Lower lobe of right lung (tissue), 2 donors: ENCODE measurements around the gene PTPRU. TPM values are rescaled to one million over a fixed set of nuclear protein-coding genes. Genes with fewer than 3 reads are reported as not detected.

Experiments used
- ATAC-seq, 2 donors: fragments of 200-7000 bp; cut with Tn5 transposase; one replicate each; pipeline ENCODE4 v1.9.1; 2020 to 2022; ENCODE audit warnings: mild to moderate bottlenecking in 2 of 2, moderate library complexity in 2 of 2
- DNase-seq: peaks from one replicate; pipeline ENCODE4 v3.0.0-alpha.2; 2020
- H3K27ac ChIP-seq: fragments of 200-600 bp; one replicate; pipeline ENCODE4 v1.8.0; 2022
- H3K27me3 ChIP-seq: fragments of 200-600 bp; one replicate; pipeline ENCODE4 v1.8.0; 2022; ENCODE audit warnings: low read depth
- H3K36me3 ChIP-seq: fragments of 200-600 bp; one replicate; pipeline ENCODE4 v1.8.0; 2022; ENCODE audit warnings: mild to moderate bottlenecking
- H3K4me1 ChIP-seq: fragments of 200-600 bp; one replicate; pipeline ENCODE4 v1.8.0; 2022
- H3K4me3 ChIP-seq: fragments of 200-600 bp; one replicate; pipeline ENCODE4 v1.8.0; 2022; ENCODE audit warnings: mild to moderate bottlenecking
- H3K9me3 ChIP-seq: fragments of 200-600 bp; one replicate; pipeline ENCODE4 v1.8.0; 2022
- intact Hi-C: fragments of 100-400 bp; cut with DNase I; formaldehyde crosslinking; loops from one replicate; pipeline ENCODE4 v1.11.0; 2022
- total RNA-seq: library from RNA; stranded (reverse); fragmentation: NEBNext Ultra II Directional; extraction: Animal tissue kit (Norgen Biotek cat#: 25700); gene quantifications from one replicate; pipeline ENCODE4 v1.2.1, GENCODE V29; 2021
- TF ChIP-seq, protein P1 (sequence below): fragments of 200-600 bp; IDR thresholded peaks from one replicate; pipeline ENCODE4 v1.8.0; 2022; ENCODE audit warnings: antibody characterized with exemption, mild to moderate bottlenecking
- donor health status: DM: no; HTN: yes; CAD: no; lungs with severe emphysema.

PTPRU gene
- total RNA-seq, 1 donor from 2014 or later = 35.1 TPM

DNA sequence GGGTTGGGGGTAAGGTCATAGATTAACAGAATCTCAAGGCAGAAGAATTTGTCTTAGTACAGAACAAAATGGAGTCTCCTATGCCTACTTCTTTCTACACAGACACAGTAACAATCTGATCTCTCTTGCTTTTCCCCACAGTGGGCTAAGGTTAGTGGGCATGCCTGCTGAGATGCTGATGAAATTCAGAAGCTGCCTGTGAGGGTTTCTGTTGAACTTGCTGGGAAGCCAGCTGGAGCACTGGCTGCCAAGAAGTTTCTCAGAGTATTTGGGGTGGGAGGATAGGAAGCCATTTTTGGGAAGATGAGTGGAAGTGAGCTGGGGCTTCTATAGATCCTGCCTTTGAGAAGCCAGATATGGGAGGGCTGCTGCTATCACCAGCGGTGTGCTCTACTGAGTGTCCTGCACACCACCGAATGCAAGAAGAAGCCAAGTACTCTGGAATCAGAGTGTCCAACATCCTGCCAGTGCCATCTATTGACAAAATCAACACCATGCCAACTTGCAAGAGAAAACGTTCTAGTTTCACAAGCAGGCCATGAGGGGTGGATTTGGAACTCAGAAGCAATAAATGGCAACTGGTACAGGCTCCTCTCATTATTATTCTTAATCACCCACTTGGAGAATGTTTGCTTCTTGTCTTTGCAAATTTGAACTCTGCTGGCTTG is 102.7 kb downstream of the PTPRU start:
- Histone ChIP-seq H3K27ac (no peak overlapping the region), H3K36me3 (no peaks in the 10 kb centered on the region), H3K4me1 (no peaks in the 10 kb centered on the region), H3K9me3 (no peaks in the 10 kb centered on the region), H3K4me3 (no peak overlapping the region), H3K27me3 (peaks cover 4% of the 10 kb centered on the region)
- DNase-seq (no peak), ATAC-seq (no peak)
- intact Hi-C loops = no loop called here
- TF ChIP-seq, protein P1, sequence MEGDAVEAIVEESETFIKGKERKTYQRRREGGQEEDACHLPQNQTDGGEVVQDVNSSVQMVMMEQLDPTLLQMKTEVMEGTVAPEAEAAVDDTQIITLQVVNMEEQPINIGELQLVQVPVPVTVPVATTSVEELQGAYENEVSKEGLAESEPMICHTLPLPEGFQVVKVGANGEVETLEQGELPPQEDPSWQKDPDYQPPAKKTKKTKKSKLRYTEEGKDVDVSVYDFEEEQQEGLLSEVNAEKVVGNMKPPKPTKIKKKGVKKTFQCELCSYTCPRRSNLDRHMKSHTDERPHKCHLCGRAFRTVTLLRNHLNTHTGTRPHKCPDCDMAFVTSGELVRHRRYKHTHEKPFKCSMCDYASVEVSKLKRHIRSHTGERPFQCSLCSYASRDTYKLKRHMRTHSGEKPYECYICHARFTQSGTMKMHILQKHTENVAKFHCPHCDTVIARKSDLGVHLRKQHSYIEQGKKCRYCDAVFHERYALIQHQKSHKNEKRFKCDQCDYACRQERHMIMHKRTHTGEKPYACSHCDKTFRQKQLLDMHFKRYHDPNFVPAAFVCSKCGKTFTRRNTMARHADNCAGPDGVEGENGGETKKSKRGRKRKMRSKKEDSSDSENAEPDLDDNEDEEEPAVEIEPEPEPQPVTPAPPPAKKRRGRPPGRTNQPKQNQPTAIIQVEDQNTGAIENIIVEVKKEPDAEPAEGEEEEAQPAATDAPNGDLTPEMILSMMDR = no peak

DNA sequence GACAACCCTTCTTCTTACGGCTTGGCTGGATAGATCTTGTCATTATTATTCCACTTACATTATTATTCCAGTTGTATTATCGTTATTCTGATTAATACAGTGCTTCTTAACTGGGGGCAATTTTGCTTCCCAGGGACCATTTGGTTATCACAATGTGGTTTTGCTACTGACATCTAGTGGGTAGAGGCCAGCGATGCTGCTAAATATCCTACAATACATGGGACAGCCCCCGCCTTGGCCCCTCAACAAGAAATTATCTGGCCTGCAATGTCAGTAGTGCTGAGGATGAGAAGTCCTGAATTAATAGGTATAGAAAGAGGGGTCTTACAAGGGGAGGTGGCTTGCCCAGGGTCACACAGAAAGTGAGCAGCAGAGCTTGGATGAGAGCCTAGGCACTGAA is 105.6 kb downstream of the PTPRU start:
- intact Hi-C loops = no loop called here
- H3K36me3 ChIP-seq = no peaks in the 10 kb centered on the region
- DNase-seq (no peak), ATAC-seq (no peak)
- TF ChIP-seq, protein P1 = no peak
- no peak overlapping the region for H3K27ac ChIP-seq
- H3K4me3 ChIP-seq = no peak overlapping the region
- H3K27me3 ChIP-seq = peaks cover 14% of the 10 kb centered on the region
- no peaks in the 10 kb centered on the region for H3K4me1 ChIP-seq
- H3K9me3 ChIP-seq = no peaks in the 10 kb centered on the region

DNA sequence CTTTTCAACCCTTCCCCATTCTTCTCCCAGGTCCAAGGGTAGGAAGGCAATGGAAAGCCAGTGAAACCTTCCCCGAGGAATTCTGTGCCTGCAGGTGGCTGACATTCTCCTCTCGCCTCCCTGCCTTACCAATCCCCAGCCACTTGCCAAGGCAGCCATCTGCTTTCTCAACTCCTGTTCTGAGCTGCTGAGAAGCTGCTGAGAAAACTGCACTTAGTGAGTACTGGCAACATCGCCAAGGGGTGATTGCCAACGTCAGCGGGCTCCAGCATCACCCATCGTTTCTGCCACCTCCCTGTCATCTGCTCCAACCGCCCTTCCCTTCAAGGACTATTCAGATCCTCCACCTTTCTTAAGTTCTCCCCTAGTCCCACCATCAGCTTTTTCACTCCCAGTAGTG is 106.0 kb downstream of the PTPRU start:
- TF ChIP-seq, protein P1 = no peak
- Histone ChIP-seq H3K9me3 (no peaks in the 10 kb centered on the region), H3K36me3 (no peaks in the 10 kb centered on the region), H3K27ac (no peak overlapping the region), H3K4me3 (no peak overlapping the region), H3K27me3 (peaks cover 14% of the 10 kb centered on the region), H3K4me1 (no peaks in the 10 kb centered on the region)
- intact Hi-C loops = no loop called here
- ATAC-seq = no peak
- DNase-seq = no peak

DNA sequence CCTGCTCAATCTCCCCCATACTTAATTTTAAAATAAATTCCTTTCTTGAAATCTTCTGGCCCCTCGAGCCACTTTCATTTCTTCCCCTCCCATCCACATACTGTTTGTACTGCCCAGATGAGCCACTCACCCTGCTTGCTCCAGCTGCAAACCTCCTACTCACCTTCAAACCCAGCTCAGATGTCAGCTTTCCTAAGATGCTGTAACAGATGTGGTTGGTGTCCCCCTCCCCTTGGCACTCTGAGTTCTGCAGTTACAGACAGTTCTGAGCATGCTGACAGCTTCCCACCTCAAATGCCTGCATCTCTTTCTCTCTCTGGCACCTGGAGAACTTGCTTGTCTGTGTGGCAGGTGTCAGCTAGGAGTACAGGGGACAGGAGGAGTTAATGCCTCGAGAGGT is 106.7 kb downstream of the PTPRU start:
- Histone ChIP-seq H3K36me3 (no peaks in the 10 kb centered on the region), H3K27ac (no peak overlapping the region), H3K27me3 (peaks cover 14% of the 10 kb centered on the region), H3K4me1 (no peaks in the 10 kb centered on the region), H3K9me3 (no peaks in the 10 kb centered on the region), H3K4me3 (no peak overlapping the region)
- ATAC-seq (no peak), DNase-seq (no peak)
- intact Hi-C loops = no loop called here
- TF ChIP-seq, protein P1 = no peak

DNA sequence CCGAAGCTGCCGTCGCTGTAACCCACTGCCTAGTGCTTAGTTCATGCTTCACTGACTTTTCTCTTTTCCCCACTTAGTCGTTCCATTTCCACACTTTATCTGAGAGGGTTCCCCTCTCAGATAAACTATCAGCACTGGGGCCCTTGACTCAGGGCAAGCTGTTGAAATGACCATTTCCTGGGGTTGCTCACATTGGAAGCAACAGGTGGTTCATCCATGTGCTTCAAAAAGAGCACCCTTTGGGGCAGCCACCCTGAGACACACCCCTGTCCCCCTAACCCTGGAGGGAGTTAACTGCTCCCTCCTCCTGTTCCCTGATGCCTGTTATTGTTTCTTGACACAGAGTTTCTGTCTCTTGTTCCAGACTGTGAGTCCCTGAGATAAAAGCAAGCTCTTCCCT is 107.2 kb downstream of the PTPRU start:
- no peak overlapping the region for H3K27ac ChIP-seq
- ATAC-seq (no peak), DNase-seq (no peak)
- peaks cover 14% of the 10 kb centered on the region for H3K27me3 ChIP-seq
- no peaks in the 10 kb centered on the region for H3K9me3 ChIP-seq
- no peaks in the 10 kb centered on the region for H3K4me1 ChIP-seq
- TF ChIP-seq, protein P1 = no peak
- intact Hi-C loops = no loop called here
- H3K4me3 ChIP-seq = no peak overlapping the region
- H3K36me3 ChIP-seq = no peaks in the 10 kb centered on the region
